SU-DHL-6 (cell line): ENCODE data around the gene ARHGAP28.

Experiments used
- H2AFZ ChIP-seq: fragments of 200-600 bp; sonication (generic); 2 replicates; pipeline ENCODE4 v1.6.1; 2014; ENCODE audit warnings: low read depth, mild to moderate bottlenecking, moderate library complexity, mixed read lengths, antibody characterized with exemption, low read length; ENCODE audit not compliant: severe bottlenecking
- H3F3A ChIP-seq: fragments of 200-600 bp; shearing (Covaris generic); 2 replicates; pipeline ENCODE4 v1.6.0; 2016; ENCODE audit warnings: antibody characterized with exemption, mild to moderate bottlenecking; ENCODE audit not compliant: insufficient read depth
- H3K27ac ChIP-seq: fragments of 200-600 bp; sonication (generic); 2 replicates; pipeline ENCODE4 v1.5.1; 2016; ENCODE audit warnings: low read depth, mild to moderate bottlenecking, low read length, moderate library complexity, mixed read lengths
- H3K27me3 ChIP-seq: fragments of 200-600 bp; sonication (generic), shearing (Covaris generic); 2 replicates; pipeline ENCODE4 v1.6.0; 2014; ENCODE audit warnings: mild to moderate bottlenecking, low read length
- H3K36me3 ChIP-seq: fragments of 200-600 bp; sonication (generic); 2 replicates; pipeline ENCODE4 v1.6.1; 2014; ENCODE audit warnings: mild to moderate bottlenecking, low read length, mixed read lengths
- H3K4me2 ChIP-seq: fragments of 300-600, 200-600 bp; shearing (Covaris generic), sonication (generic); 2 replicates; pipeline ENCODE4 v1.6.0; 2014; ENCODE audit warnings: low read length, low read depth, mild to moderate bottlenecking; ENCODE audit not compliant: poor library complexity, severe bottlenecking
- H3K4me3 ChIP-seq: fragments of 200-600 bp; sonication (generic); 2 replicates; pipeline ENCODE4 v1.5.1; 2014; ENCODE audit warnings: antibody characterized with exemption, low read length, mild to moderate bottlenecking, mixed read lengths; ENCODE audit not compliant: insufficient read depth, poor library complexity, severe bottlenecking
- H3K79me2 ChIP-seq: fragments of 200-600 bp; sonication (generic); 2 replicates; pipeline ENCODE4 v1.6.1; 2014; ENCODE audit warnings: mild to moderate bottlenecking, low read length, moderate library complexity; ENCODE audit not compliant: insufficient read depth
- H3K9ac ChIP-seq: fragments of 200-600 bp; sonication (generic); 2 replicates; pipeline ENCODE4 v1.7.0; 2014; ENCODE audit warnings: mild to moderate bottlenecking, low read length
- H3K9me2 ChIP-seq: fragments of 200-600 bp; sonication (generic); replicated peaks from 2 replicates; pipeline ENCODE4 v1.6.1; 2014; ENCODE audit warnings: low read length; ENCODE audit not compliant: insufficient read depth
- H3K9me3 ChIP-seq: fragments of 200-600 bp; sonication (generic); 2 replicates; pipeline ENCODE4 v1.6.1; 2014; ENCODE audit warnings: low read length, mixed read lengths; ENCODE audit not compliant: insufficient read depth
- H4K20me1 ChIP-seq: fragments of 200-600 bp; sonication (generic); 2 replicates; pipeline ENCODE4 v1.6.1; 2014; ENCODE audit warnings: low read depth, mild to moderate bottlenecking, antibody characterized with exemption, low read length, moderate library complexity, mixed read lengths
- CTCF ChIP-seq: fragments of 200-600 bp; sonication (generic); IDR thresholded peaks from one replicate; pipeline ENCODE4 v1.5.1; 2017; ENCODE audit warnings: antibody characterized with exemption, mild to moderate bottlenecking, low read length, moderate library complexity; ENCODE audit not compliant: insufficient read depth, poor library complexity, severe bottlenecking
- EZH2phosphoT487 ChIP-seq: fragments of 200-600 bp; sonication (generic), shearing (Covaris generic); conservative IDR thresholded peaks from 2 replicates; pipeline ENCODE4 v1.6.1; 2018; ENCODE audit warnings: mild to moderate bottlenecking, antibody characterized with exemption, low read length, moderate library complexity, mixed read lengths

The ARHGAP28 gene

GRCh38 chr18:6683112-6683876 lies 46.2 kb upstream of the ARHGAP28 start:
- Histone ChIP-seq H3K9ac (no peak overlapping the region), H3K79me2 (no peaks in the 10 kb centered on the region), H2AFZ (no peak overlapping the region), H3K4me3 (no peak overlapping the region), H3F3A (no peaks in the 10 kb centered on the region), H3K4me2 (no peak overlapping the region), H3K9me2 (no peaks in the 10 kb centered on the region), H4K20me1 (no peaks in the 10 kb centered on the region), H3K27me3 (no peaks in the 10 kb centered on the region), H3K9me3 (no peaks in the 10 kb centered on the region), H3K36me3 (no peaks in the 10 kb centered on the region), H3K27ac (no peak overlapping the region)
- TF ChIP-seq CTCF (no peak), EZH2phosphoT487 (no peak)

GRCh38 chr18:6687676-6688075 lies 41.8 kb upstream of the ARHGAP28 start:
- H3K4me3 ChIP-seq = no peak overlapping the region
- H3K79me2 ChIP-seq = no peaks in the 10 kb centered on the region
- no peaks in the 10 kb centered on the region for H3K27me3 ChIP-seq

GRCh38 chr18:6708890-6709289 lies 20.6 kb upstream of the ARHGAP28 start:
- no peak overlapping the region for H3K4me3 ChIP-seq
- no peak overlapping the region for H3K27ac ChIP-seq
- no peaks in the 10 kb centered on the region for H3F3A ChIP-seq
- no peak overlapping the region for H3K4me2 ChIP-seq
- TF ChIP-seq CTCF (no peak), EZH2phosphoT487 (no peak)
- H4K20me1 ChIP-seq = no peaks in the 10 kb centered on the region
- no peaks in the 10 kb centered on the region for H3K27me3 ChIP-seq
- no peak overlapping the region for H2AFZ ChIP-seq
- no peaks in the 10 kb centered on the region for H3K9me3 ChIP-seq
- H3K79me2 ChIP-seq = no peaks in the 10 kb centered on the region
- H3K36me3 ChIP-seq = no peaks in the 10 kb centered on the region
- no peaks in the 10 kb centered on the region for H3K9me2 ChIP-seq
- no peak overlapping the region for H3K9ac ChIP-seq

More at GRCh38 chr18:6687676-6688075, 41.8 kb upstream of the ARHGAP28 start:
- H3F3A ChIP-seq = no peaks in the 10 kb centered on the region
- no peak overlapping the region for H3K9ac ChIP-seq
- TF ChIP-seq CTCF (no peak), EZH2phosphoT487 (no peak)
- H3K27ac ChIP-seq = no peak overlapping the region
- H3K9me3 ChIP-seq = no peaks in the 10 kb centered on the region
- no peak overlapping the region for H2AFZ ChIP-seq
- no peaks in the 10 kb centered on the region for H4K20me1 ChIP-seq
- no peaks in the 10 kb centered on the region for H3K9me2 ChIP-seq
- no peaks in the 10 kb centered on the region for H3K36me3 ChIP-seq
- H3K4me2 ChIP-seq = no peak overlapping the region
